Loucy (cell line): ENCODE measurements around the gene PRKN.

ENCODE experiments used
- H2AFZ ChIP-seq: fragments of 200-600 bp; sonication (generic); 2 replicates; pipeline ENCODE4 v1.6.0; 2016; ENCODE audit warnings: antibody characterized with exemption, mild to moderate bottlenecking, low read length, moderate library complexity
- H3F3A ChIP-seq: fragments of 200-600 bp; 2 replicates; pipeline ENCODE4 v1.6.0; 2016; ENCODE audit warnings: antibody characterized with exemption, low read depth, mild to moderate bottlenecking
- H3K27me3 ChIP-seq: fragments of 200-600 bp; sonication (generic); 2 replicates; pipeline ENCODE4 v1.6.1; 2014; ENCODE audit warnings: low read length, mild to moderate bottlenecking; ENCODE audit not compliant: insufficient read depth, poor library complexity, severe bottlenecking
- H3K36me3 ChIP-seq: fragments of 200-600 bp; sonication (generic); 2 replicates; pipeline ENCODE4 v1.6.1; 2016; ENCODE audit warnings: low read length; ENCODE audit not compliant: insufficient read depth
- H3K4me1 ChIP-seq: fragments of 200-600 bp; sonication (generic); 2 replicates; pipeline ENCODE4 v1.5.1; 2014; ENCODE audit warnings: low read length, mild to moderate bottlenecking; ENCODE audit not compliant: insufficient read depth, poor library complexity, severe bottlenecking
- H3K4me2 ChIP-seq: fragments of 200-600 bp; sonication (generic); 2 replicates; pipeline ENCODE4 v1.6.0; 2014; ENCODE audit warnings: antibody characterized with exemption, low read length, low read depth, mild to moderate bottlenecking; ENCODE audit not compliant: poor library complexity, severe bottlenecking
- H3K4me3 ChIP-seq: fragments of 200-600 bp; sonication (generic); 2 replicates; pipeline ENCODE4 v1.5.1; 2014; ENCODE audit warnings: low read length, mild to moderate bottlenecking, mixed read lengths; ENCODE audit not compliant: poor library complexity, severe bottlenecking
- H3K79me2 ChIP-seq: fragments of 200-600 bp; sonication (generic); 2 replicates; pipeline ENCODE4 v1.6.1; 2014; ENCODE audit warnings: low read length; ENCODE audit not compliant: insufficient read depth
- H3K9ac ChIP-seq: fragments of 200-600 bp; sonication (generic); 2 replicates; pipeline ENCODE4 v1.6.0; 2014; ENCODE audit warnings: mild to moderate bottlenecking, low read depth, low read length, moderate library complexity; ENCODE audit not compliant: poor library complexity, severe bottlenecking
- H3K9me2 ChIP-seq: fragments of 200-600 bp; sonication (generic); replicated peaks from 2 replicates; pipeline ENCODE4 v1.6.1; 2016; ENCODE audit warnings: low read depth, low read length, mixed read lengths
- H3K9me3 ChIP-seq: fragments of 200-600 bp; sonication (generic); 2 replicates; pipeline ENCODE4 v1.6.1; 2014; ENCODE audit warnings: mild to moderate bottlenecking, antibody characterized with exemption, low read length, low read depth; ENCODE audit not compliant: insufficient read depth
- H4K20me1 ChIP-seq: fragments of 200-600 bp; sonication (generic); 2 replicates; pipeline ENCODE4 v1.6.0; 2014; ENCODE audit warnings: antibody characterized with exemption, low read length, mild to moderate bottlenecking; ENCODE audit not compliant: insufficient read depth, poor library complexity, severe bottlenecking
- CTCF ChIP-seq: fragments of 200-600 bp; sonication (generic); conservative IDR thresholded peaks from 2 replicates; pipeline ENCODE4 v1.5.1; 2014; ENCODE audit warnings: mild to moderate bottlenecking, antibody characterized with exemption, low read length
- EZH2phosphoT487 ChIP-seq: fragments of 200-600 bp; IDR thresholded peaks from 2 replicates; pipeline ENCODE4 v1.6.1; 2018; ENCODE audit warnings: antibody characterized with exemption, mild to moderate bottlenecking, moderate library complexity, borderline replicate concordance

Gene PRKN

GRCh38 chr6:162123797-162124196 is 603.8 kb downstream of the PRKN start:
- H3K27me3 ChIP-seq = no peaks in the 10 kb centered on the region
- H3K36me3 ChIP-seq = no peaks in the 10 kb centered on the region
- no peaks in the 10 kb centered on the region for H3K4me1 ChIP-seq
- no peak for TF ChIP-seq EZH2phosphoT487
- TF ChIP-seq CTCF = peak; percentile 27; the same call in 1 of the 2 replicates
- H3F3A ChIP-seq = no peaks in the 10 kb centered on the region
- H3K9ac ChIP-seq = no peak overlapping the region
- H3K79me2 ChIP-seq = no peaks in the 10 kb centered on the region
- H3K4me3 ChIP-seq = no peak overlapping the region
- H2AFZ ChIP-seq = no peak overlapping the region; the same call in 1 of the 2 replicates
- 0 out of 2 replicates have a peak, but pooled peaks cover 3% of the 10 kb centered on the region for H3K9me3 ChIP-seq
- H4K20me1 ChIP-seq = no peaks in the 10 kb centered on the region
- no peaks in the 10 kb centered on the region for H3K9me2 ChIP-seq
- H3K4me2 ChIP-seq = no peak overlapping the region

GRCh38 chr6:162119341-162119740 is 608.2 kb downstream of the PRKN start:
- no peaks in the 10 kb centered on the region for H3K36me3 ChIP-seq
- no peak for TF ChIP-seq CTCF
- no peak for TF ChIP-seq EZH2phosphoT487
- no peak overlapping the region for H3K4me3 ChIP-seq
- no peaks in the 10 kb centered on the region for H3F3A ChIP-seq
- H4K20me1 ChIP-seq = no peaks in the 10 kb centered on the region
- no peak overlapping the region for H3K4me2 ChIP-seq
- H3K9ac ChIP-seq = no peak overlapping the region
- H3K9me2 ChIP-seq = no peaks in the 10 kb centered on the region
- no peak overlapping the region for H2AFZ ChIP-seq
- H3K79me2 ChIP-seq = no peaks in the 10 kb centered on the region
- no peaks in the 10 kb centered on the region for H3K4me1 ChIP-seq
- no peaks in the 10 kb centered on the region for H3K27me3 ChIP-seq
- H3K9me3 ChIP-seq = no peaks in the 10 kb centered on the region

GRCh38 chr6:162118706-162119105 is 608.9 kb downstream of the PRKN start:
- Histone ChIP-seq H3K9me2 (no peaks in the 10 kb centered on the region), H3K4me3 (no peak overlapping the region), H2AFZ (no peak overlapping the region), H3K9ac (no peak overlapping the region), H3K27me3 (no peaks in the 10 kb centered on the region), H4K20me1 (no peaks in the 10 kb centered on the region), H3F3A (no peaks in the 10 kb centered on the region), H3K4me1 (no peaks in the 10 kb centered on the region), H3K36me3 (no peaks in the 10 kb centered on the region), H3K4me2 (no peak overlapping the region), H3K79me2 (no peaks in the 10 kb centered on the region), H3K9me3 (no peaks in the 10 kb centered on the region)
- TF ChIP-seq CTCF (no peak), EZH2phosphoT487 (no peak)
